SKM-1 (cell line): ENCODE measurements around the gene ZFTA.
A peak's percentile ranks its signal among the peaks of the same experiment; 100 is the strongest.

ENCODE experiments used
- DNase-seq: peaks from one replicate; lab custom pipeline; 2025; ENCODE audit not compliant: unreplicated experiment; lab: John Stamatoyannopoulos, UW

The ZFTA gene

GRCh38 chr11:63756919-63757761, 11.4 kb downstream of the ZFTA start:
- DNase-seq: no peak

- no peak for DNase-seq
These were observed 19.0 kb downstream of the ZFTA start for GRCh38 chr11:63749624-63750023.

- no peak for DNase-seq
These were observed 21.6 kb downstream of the ZFTA start for GRCh38 chr11:63747011-63747410.

GRCh38 chr11:63745304-63746170, 23.0 kb downstream of the ZFTA start:
- DNase-seq: no peak

- DNase-seq: peak; percentile 56
These were observed 29.7 kb downstream of the ZFTA start for GRCh38 chr11:63738720-63739360.

GRCh38 chr11:63737718-63738117, 30.9 kb downstream of the ZFTA start:
- DNase-seq: no peak

- no peak for DNase-seq
These were observed 31.7 kb downstream of the ZFTA start for GRCh38 chr11:63736864-63737263.

GRCh38 chr11:63729326-63729725, 39.2 kb downstream of the ZFTA start:
- no peak for DNase-seq

GRCh38 chr11:63720611-63721010, 48.0 kb downstream of the ZFTA start:
- DNase-seq: no peak

GRCh38 chr11:63719987-63720386, 48.6 kb downstream of the ZFTA start:
- DNase-seq: no peak

- no peak for DNase-seq
These were observed 49.6 kb downstream of the ZFTA start for GRCh38 chr11:63719001-63719400.
